ENCODE results near the gene CLCF1.
A peak's percentile ranks its signal among the peaks of the same experiment; 100 is the strongest.

CLCF1 gene

DNA sequence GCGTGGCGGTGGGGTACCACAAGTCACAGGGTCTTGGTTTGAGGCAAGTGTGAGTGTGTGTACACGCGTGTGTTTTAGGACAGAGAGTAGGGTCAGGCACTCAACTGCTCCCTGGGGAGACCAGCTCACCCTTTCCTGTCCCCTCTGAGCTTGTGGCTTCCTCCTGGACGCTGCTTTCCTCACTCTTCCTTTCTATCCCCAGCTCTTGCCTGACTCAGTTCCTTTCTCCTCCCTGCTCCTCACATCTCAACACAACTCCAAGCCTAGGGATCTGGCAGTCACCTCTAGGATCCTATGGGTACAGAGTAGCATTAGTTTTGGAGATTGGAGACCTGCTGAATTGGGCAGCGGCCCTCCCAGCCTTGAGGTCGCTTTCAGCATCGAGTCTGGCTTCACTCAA, 4.1 kb downstream of the CLCF1 start:
- H3K9me3 ChIP-seq (ENCODE audit: control insufficient read depth, low read length), result no peaks in the 10 kb centered on the region
- no peaks in the 10 kb centered on the region for H3K27me3 ChIP-seq (replicated peaks; ENCODE audit: control insufficient read depth, insufficient read depth, low read length)
- no peak overlapping the region for H3K4me3 ChIP-seq (ENCODE audit: low read length)
- peak overlapping the region; percentile 26 for H3K9ac ChIP-seq (ENCODE audit: low read length)
- no peak for DNase-seq (ENCODE audit: low read depth)
- H3K4me1 ChIP-seq (ENCODE audit: control insufficient read depth, insufficient read depth, low read length), result peaks cover 63% of the 10 kb centered on the region
- H3K36me3 ChIP-seq (ENCODE audit: control insufficient read depth, insufficient read depth, low read length, severe bottlenecking), result peaks cover 20% of the 10 kb centered on the region

DNA sequence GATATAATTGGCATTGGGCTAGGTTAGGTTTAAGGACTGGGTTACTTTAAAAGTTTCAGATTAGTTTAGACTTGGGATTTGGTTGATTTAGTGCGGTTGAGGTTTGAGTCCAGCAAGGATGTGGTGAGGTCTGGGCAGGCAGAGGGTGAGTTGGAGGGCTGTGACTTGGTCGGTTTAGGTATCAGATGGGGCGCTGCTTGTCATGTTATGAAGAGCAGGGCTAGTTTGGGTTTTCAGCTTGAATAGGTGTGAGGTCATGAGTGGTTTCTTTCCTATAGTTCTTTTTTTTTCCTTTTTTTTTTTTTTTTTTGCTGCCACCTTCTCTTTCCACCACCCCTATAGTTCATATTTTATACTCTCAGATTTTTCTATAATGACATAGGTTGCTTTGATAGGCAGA, 4.8 kb downstream of the CLCF1 start:
- H3K4me3 ChIP-seq (ENCODE audit: low read length), result no peak overlapping the region
- H3K9me3 ChIP-seq (ENCODE audit: control insufficient read depth, low read length), result no peaks in the 10 kb centered on the region
- peaks cover 23% of the 10 kb centered on the region for H3K36me3 ChIP-seq (ENCODE audit: control insufficient read depth, insufficient read depth, low read length, severe bottlenecking)
- H3K9ac ChIP-seq (ENCODE audit: low read length), result no peak overlapping the region
- no peak for DNase-seq (ENCODE audit: low read depth)
- H3K4me1 ChIP-seq (ENCODE audit: control insufficient read depth, insufficient read depth, low read length), result peaks cover 61% of the 10 kb centered on the region
- no peaks in the 10 kb centered on the region for H3K27me3 ChIP-seq (replicated peaks; ENCODE audit: control insufficient read depth, insufficient read depth, low read length)

DNA sequence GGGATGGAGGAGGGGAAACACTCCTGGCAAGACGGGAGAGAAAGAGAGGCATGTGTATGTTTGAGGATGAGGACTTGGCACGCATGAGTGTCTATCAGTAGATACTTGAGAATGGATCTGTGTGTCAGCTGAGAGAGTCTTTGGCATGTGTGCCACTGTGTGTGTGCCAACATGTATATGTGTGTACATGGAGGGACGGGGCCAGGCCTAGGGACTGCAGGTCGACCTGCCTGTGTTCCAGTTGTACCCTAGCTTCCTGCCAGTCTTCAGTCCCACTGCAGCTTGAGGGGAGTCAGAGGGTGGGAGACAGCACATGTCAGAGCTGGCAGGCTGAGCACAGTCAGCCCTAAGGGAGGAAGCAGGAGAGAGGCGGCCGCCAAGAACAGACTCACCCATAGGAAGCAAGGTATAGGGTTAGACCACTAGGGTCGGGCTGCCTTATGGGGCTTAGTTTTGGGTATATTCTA, 5.6 kb downstream of the CLCF1 start:
- Histone ChIP-seq H3K9ac (ENCODE audit: low read length) (no peak overlapping the region), H3K4me3 (ENCODE audit: low read length) (no peak overlapping the region), H3K36me3 (ENCODE audit: control insufficient read depth, insufficient read depth, low read length, severe bottlenecking) (peaks cover 25% of the 10 kb centered on the region), H3K4me1 (ENCODE audit: control insufficient read depth, insufficient read depth, low read length) (peaks cover 61% of the 10 kb centered on the region), H3K9me3 (ENCODE audit: control insufficient read depth, low read length) (no peaks in the 10 kb centered on the region), H3K27me3 (replicated peaks; ENCODE audit: control insufficient read depth, insufficient read depth, low read length) (no peaks in the 10 kb centered on the region)
- DNase-seq (ENCODE audit: low read depth), result no peak

DNA sequence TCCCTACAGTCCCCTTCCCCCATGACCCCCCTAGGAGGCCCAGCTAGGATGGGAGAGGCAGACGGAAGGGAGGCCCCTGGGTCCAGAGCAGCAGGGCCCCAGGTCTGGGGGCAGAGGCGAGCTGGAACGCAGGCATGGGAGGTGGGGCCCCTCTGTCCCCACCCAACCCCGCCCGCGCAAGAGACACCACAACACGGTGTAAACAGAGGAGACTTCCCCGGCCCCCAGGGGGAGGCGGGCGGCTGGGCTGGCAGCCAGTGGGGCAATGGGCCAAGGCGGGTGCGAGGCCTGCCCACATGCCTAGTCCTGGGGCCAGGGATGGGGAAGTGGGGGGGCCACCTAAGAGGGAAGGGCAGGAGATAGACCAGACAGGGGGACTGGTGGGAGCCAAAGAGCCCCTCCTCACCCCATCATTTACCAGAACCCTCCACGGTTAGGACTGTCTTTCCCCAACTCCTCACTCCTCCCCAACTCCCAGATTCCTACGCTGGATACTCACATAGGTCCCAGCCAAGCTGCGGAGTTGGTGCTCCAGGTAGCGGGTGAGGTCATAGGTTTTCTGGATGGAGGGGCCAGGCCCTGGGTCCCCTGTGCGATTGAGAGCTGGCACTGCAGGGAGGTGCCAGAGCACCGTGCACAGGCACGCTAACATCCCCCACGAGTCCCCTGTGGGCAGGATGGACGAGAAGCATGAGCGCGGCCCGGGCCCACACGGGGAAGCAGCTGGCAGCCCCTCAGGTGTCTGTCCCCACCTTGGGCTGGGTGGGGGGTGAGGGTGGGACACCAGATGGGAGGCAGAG, 6.2 kb downstream of the CLCF1 start:
- H3K4me3 ChIP-seq (ENCODE audit: low read length), result peak overlapping the region; percentile 25
- peak; percentile 38 for DNase-seq (ENCODE audit: low read depth)

DNA sequence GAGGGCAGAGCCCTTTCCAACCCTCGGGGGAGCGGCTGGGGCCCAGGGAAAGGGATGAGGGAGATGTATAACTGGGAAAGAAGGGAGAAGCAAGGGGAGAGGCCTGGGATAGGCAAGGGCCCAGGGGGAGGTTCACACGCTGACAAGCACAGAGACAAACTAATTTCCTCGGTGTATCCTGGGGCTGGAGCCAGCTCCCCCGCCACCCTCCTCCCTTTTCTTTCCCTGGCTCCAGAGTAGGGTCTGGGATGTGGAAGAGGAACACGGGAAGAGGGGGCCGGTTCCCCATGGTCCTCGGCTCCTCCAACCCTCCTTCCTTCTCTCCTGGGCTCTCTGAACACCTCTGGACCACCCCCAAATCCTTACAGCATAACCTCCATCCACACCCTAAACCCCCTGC, 6.9 kb downstream of the CLCF1 start:
- H3K27me3 ChIP-seq (replicated peaks; ENCODE audit: control insufficient read depth, insufficient read depth, low read length), result no peaks in the 10 kb centered on the region
- H3K9ac ChIP-seq (ENCODE audit: low read length), result peak overlapping the region; percentile 72
- H3K9me3 ChIP-seq (ENCODE audit: control insufficient read depth, low read length), result no peaks in the 10 kb centered on the region
- H3K4me3 ChIP-seq (ENCODE audit: low read length), result peak overlapping the region; percentile 25
- peaks cover 55% of the 10 kb centered on the region for H3K4me1 ChIP-seq (ENCODE audit: control insufficient read depth, insufficient read depth, low read length)
- peaks cover 30% of the 10 kb centered on the region for H3K36me3 ChIP-seq (ENCODE audit: control insufficient read depth, insufficient read depth, low read length, severe bottlenecking)
- no peak for DNase-seq (ENCODE audit: low read depth)

More for the DNA sequence above, 6.2 kb downstream of the CLCF1 start:
- H3K36me3 ChIP-seq (ENCODE audit: control insufficient read depth, insufficient read depth, low read length, severe bottlenecking), result peaks cover 30% of the 10 kb centered on the region
- no peaks in the 10 kb centered on the region for H3K27me3 ChIP-seq (replicated peaks; ENCODE audit: control insufficient read depth, insufficient read depth, low read length)
- H3K9ac ChIP-seq (ENCODE audit: low read length), result peak overlapping the region; percentile 72
- H3K9me3 ChIP-seq (ENCODE audit: control insufficient read depth, low read length), result no peaks in the 10 kb centered on the region
- peaks cover 61% of the 10 kb centered on the region for H3K4me1 ChIP-seq (ENCODE audit: control insufficient read depth, insufficient read depth, low read length)

DNA sequence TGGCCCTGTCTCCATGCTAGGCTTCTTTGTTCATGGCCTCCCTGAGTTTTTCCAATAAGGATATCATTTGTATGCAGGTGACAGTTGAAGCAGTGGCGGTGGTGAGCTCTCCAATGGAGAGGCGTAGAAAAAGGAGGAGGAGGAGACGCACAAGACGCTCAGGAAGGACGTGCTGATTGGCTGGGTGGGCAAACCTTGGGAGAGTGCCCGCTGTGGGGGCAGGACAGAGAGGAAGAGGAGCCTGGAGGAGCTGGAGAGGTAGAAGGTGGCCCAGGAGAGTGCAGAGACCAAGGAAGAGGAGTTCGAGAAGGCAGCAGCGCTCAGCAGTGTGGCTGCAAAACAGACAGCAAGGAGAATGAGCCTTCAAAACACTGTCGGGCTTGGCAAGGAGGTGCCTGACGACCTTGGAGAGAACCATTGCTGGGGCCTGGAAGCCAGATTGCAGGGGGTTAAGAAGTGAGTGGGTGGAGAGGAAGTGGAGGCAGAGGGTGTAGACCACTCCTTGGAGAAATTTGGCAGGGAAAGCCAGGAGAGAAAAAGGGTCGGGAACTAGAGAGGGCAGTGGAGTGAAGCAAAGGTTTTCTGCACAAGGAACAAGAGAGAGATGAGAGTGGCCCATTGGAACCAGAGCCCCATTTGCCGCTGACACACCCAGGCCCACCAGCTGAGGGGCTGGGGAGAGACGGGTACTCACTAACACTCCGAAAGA, 7.5 kb downstream of the CLCF1 start:
- Histone ChIP-seq H3K4me1 (ENCODE audit: control insufficient read depth, insufficient read depth, low read length) (peaks cover 49% of the 10 kb centered on the region), H3K4me3 (ENCODE audit: low read length) (peak overlapping the region; percentile 25), H3K36me3 (ENCODE audit: control insufficient read depth, insufficient read depth, low read length, severe bottlenecking) (peaks cover 30% of the 10 kb centered on the region), H3K9ac (ENCODE audit: low read length) (peak overlapping the region; percentile 72), H3K9me3 (ENCODE audit: control insufficient read depth, low read length) (no peaks in the 10 kb centered on the region), H3K27me3 (replicated peaks; ENCODE audit: control insufficient read depth, insufficient read depth, low read length) (no peaks in the 10 kb centered on the region)
- DNase-seq (ENCODE audit: low read depth), result no peak

DNA sequence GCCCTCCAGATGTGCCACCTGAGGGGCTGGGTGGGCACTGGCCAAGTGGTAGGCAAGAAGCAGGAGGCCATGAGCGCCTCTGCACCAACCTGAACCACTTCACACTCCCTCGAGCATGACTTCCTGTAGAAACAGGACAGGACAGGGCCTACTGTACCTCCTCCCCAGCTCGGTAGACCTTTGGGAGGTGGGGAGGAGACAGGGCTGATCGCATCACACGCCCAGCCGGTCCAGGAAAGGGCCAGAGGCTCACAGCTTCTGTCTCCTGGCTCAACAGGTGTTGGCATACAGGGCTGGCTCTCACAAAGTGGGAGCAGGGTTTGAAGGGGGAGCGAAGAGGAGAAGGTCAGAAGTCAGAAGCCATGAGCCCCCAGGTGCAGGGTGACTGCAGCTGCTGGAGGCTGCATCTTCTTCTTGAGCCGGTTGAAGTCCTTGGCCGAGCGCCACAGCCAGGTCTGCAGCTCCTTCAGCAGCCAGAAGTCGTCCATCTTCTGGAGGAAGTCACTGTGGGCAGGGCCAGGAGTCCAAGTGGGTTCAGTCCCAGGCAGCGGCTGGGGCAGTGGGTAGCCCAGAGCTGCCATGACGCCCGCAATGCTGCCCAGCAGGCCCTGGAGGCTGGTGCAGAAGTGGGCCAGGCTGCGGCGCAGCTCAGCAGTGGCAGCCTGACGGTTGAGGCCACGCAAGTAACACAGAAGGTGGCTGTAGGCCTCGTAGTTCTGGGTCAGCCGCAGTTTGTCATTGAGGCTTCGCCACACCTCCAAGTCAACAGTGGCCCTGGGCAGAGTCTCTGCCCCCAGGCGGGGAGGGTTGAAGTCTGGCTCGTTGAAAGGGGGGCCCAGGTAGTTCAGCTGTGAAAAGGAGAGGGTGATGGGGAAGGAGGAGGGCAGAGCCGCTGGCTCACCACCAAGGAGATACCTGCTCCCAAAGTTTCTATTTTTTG, 8.3 kb downstream of the CLCF1 start:
- Histone ChIP-seq H3K9ac (ENCODE audit: low read length) (no peak overlapping the region), H3K4me3 (ENCODE audit: low read length) (no peak overlapping the region), H3K9me3 (ENCODE audit: control insufficient read depth, low read length) (no peaks in the 10 kb centered on the region), H3K27me3 (replicated peaks; ENCODE audit: control insufficient read depth, insufficient read depth, low read length) (no peaks in the 10 kb centered on the region), H3K4me1 (ENCODE audit: control insufficient read depth, insufficient read depth, low read length) (peaks cover 42% of the 10 kb centered on the region), H3K36me3 (ENCODE audit: control insufficient read depth, insufficient read depth, low read length, severe bottlenecking) (peaks cover 30% of the 10 kb centered on the region)
- no peak for DNase-seq (ENCODE audit: low read depth)

DNA sequence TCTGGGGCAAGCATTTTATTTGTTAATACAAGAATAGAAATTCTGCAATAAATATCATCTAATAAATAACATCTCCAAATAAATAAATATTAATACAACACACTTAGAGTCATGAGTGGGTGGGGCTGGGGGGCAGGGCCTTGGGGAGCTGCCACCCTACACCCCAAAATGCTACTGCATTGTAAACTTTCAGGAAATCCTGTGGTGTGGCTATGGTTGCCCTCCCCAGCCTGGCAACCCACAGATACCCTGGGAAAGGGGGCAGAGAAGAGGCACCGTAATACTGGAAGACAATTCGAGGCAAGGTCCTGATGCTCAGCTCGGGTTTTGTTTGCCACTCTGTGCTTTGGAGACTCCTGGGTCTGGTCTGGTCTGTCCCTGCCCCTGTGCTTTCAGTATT, 9.2 kb downstream of the CLCF1 start:
- H3K9ac ChIP-seq (ENCODE audit: low read length), result no peak overlapping the region
- H3K9me3 ChIP-seq (ENCODE audit: control insufficient read depth, low read length), result no peaks in the 10 kb centered on the region
- no peaks in the 10 kb centered on the region for H3K27me3 ChIP-seq (replicated peaks; ENCODE audit: control insufficient read depth, insufficient read depth, low read length)
- peaks cover 33% of the 10 kb centered on the region for H3K4me1 ChIP-seq (ENCODE audit: control insufficient read depth, insufficient read depth, low read length)
- H3K36me3 ChIP-seq (ENCODE audit: control insufficient read depth, insufficient read depth, low read length, severe bottlenecking), result peaks cover 30% of the 10 kb centered on the region
- H3K4me3 ChIP-seq (ENCODE audit: low read length), result no peak overlapping the region
- no peak for DNase-seq (ENCODE audit: low read depth)

DNA sequence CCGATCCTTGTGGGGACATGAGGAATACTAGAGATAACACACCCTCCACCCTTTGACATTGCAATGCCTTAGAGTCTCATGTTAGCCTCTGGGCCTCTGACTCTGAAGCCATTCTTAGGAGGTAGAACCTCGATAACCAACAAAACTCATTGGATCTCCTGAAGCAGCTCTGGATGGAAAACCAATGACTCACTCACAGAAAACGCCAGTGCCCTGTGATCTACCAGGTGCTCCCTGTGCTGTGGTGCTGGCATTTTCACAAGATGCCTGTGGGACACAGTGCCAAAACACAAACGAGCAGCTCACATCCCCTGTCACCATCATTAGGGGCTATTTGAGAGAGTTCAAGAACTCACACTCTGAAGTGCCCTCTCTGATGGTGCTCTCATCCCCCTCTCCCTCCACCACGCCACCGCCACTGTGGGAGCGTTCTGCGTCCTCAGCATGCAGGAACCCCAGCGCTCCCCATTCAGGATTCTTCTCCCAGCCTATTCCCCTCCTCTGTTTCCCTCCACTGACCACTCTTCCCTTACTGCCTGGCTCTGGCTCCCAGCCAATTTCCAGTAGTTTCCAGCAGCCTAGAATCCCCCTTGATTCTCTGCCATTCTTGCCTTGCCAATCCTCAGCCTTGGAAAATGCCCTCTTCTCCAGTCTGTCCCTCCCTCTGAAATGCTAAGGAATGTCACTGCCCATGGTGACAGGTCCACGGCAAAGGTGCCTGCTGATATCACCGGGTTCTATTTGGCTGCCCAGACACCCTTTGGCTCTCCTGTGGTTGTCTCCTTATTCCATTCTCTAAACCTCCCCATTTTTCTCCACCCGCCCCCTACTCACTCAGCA, 15.3 kb downstream of the CLCF1 start:
- peaks cover 7% of the 10 kb centered on the region for H3K36me3 ChIP-seq (ENCODE audit: control insufficient read depth, insufficient read depth, low read length, severe bottlenecking)
- H3K4me3 ChIP-seq (ENCODE audit: low read length), result no peak overlapping the region
- DNase-seq (ENCODE audit: low read depth), result peak; percentile 44
- peak overlapping the region; percentile 98 for H3K9ac ChIP-seq (ENCODE audit: low read length)
- H3K9me3 ChIP-seq (ENCODE audit: control insufficient read depth, low read length), result no peaks in the 10 kb centered on the region
- no peaks in the 10 kb centered on the region for H3K27me3 ChIP-seq (replicated peaks; ENCODE audit: control insufficient read depth, insufficient read depth, low read length)
- peaks cover 49% of the 10 kb centered on the region for H3K4me1 ChIP-seq (ENCODE audit: control insufficient read depth, insufficient read depth, low read length)

DNA sequence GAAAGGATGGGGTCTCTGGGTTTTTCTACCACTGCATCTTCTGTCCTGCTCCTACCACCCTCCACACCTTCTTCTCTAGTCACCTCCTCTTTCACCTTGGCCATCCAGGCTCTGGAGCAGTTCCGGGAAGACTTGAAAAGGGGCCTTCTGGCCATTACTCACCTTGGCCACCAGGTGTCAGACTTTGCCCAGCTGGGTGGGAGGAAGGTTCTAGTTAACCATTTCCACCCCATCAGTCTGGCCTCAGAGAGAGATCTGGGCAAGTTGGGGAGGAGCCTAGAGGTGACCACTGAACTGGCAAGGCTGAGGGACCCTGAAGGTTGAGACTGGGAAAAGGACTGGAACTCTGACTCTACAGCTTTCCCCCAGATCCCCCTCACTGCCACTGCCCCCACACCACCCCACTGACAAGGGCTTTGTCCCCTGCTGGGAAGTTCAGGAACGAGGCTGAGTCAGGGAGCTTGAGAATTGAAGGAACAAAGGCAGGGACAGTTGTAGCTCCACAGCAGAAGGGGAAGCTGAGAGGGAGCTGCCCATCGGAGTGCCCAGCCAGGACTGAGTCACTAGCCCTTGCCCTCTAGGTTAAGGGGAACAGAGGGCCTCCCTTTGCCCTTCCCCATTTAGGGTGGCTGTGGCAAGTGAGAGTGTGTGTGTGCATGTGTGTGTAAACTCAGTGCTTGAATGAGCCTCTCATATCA, 16.4 kb downstream of the CLCF1 start:
- H3K9ac ChIP-seq (ENCODE audit: low read length), result peak overlapping the region; percentile 98
- no peak overlapping the region for H3K4me3 ChIP-seq (ENCODE audit: low read length)
- H3K4me1 ChIP-seq (ENCODE audit: control insufficient read depth, insufficient read depth, low read length), result peaks cover 49% of the 10 kb centered on the region
- no peaks in the 10 kb centered on the region for H3K36me3 ChIP-seq (ENCODE audit: control insufficient read depth, insufficient read depth, low read length, severe bottlenecking)
- H3K27me3 ChIP-seq (replicated peaks; ENCODE audit: control insufficient read depth, insufficient read depth, low read length), result no peaks in the 10 kb centered on the region
- H3K9me3 ChIP-seq (ENCODE audit: control insufficient read depth, low read length), result no peaks in the 10 kb centered on the region
- peak; percentile 91 for DNase-seq (ENCODE audit: low read depth)

Data from adipocyte (in vitro differentiated cells).